CD4-positive, alpha-beta T cell (primary cell): ENCODE measurements around the gene XYLT1. TPM values are rescaled to one million over a fixed set of nuclear protein-coding genes. Genes with fewer than 3 reads are reported as not detected.
A peak's percentile ranks its signal among the peaks of the same experiment; 100 is the strongest.

Experiments used
- ATAC-seq: fragments of 200-7000 bp; cut with Tn5 transposase; one replicate; pipeline ENCODE4 v1.10.0; 2022; ENCODE audit warnings: mild to moderate bottlenecking; ENCODE audit not compliant: poor library complexity
- CTCF ChIA-PET: fragments of 350-600 bp; sonication (Branson Sonifier 250); formaldehyde crosslinking; loops from one replicate; lab custom pipeline; 2021; ENCODE audit warnings: antibody characterized with exemption, inconsistent platforms; lab: Charles Lee
- POLR2A ChIA-PET: fragments of 350-600 bp; sonication (Branson Sonifier 250); formaldehyde crosslinking; loops from one replicate; lab custom pipeline; 2021; ENCODE audit warnings: antibody characterized with exemption, inconsistent platforms; lab: Charles Lee
- DNase-seq, 14 experiments: peaks; one replicate each; pipeline ENCODE4 v3.0.0-alpha.2; 2013 to 2020; ENCODE audit warnings: mixed read lengths in 2 of 14
- H3K27ac ChIP-seq, 2 donors: one replicate each; pipeline versions ENCODE4 v1.5.1 to v1.7.0; 2013; ENCODE audit warnings: low read length in 2 of 2, low read depth in 1 of 2, mild to moderate bottlenecking in 1 of 2
- H3K27me3 ChIP-seq, 2 experiments: 1 replicate in 1 of 2; 2 replicates in 1 of 2; pipeline versions ENCODE4 v1.6.1 to v1.7.0; 2013; ENCODE audit warnings: low read length in 2 of 2, control low read depth in 1 of 2, mild to moderate bottlenecking in 1 of 2, moderate library complexity in 1 of 2; ENCODE audit not compliant: insufficient read depth in 2 of 2, control insufficient read depth in 1 of 2
- H3K36me3 ChIP-seq: one replicate; pipeline ENCODE4 v1.6.1; 2013; ENCODE audit warnings: low read length, control low read depth; ENCODE audit not compliant: insufficient read depth
- H3K4me1 ChIP-seq: one replicate; pipeline ENCODE4 v1.6.1; 2013; ENCODE audit warnings: low read length, control low read depth; ENCODE audit not compliant: insufficient read depth
- H3K4me3 ChIP-seq: one replicate; pipeline ENCODE4 v1.5.1; 2013; ENCODE audit warnings: mild to moderate bottlenecking, low read length, moderate library complexity
- H3K9me3 ChIP-seq, 2 experiments: 1 replicate in 1 of 2; 2 replicates in 1 of 2; pipeline versions ENCODE4 v1.6.1 to v1.7.0; 2013; ENCODE audit warnings: low read length in 2 of 2, mild to moderate bottlenecking in 2 of 2, control low read depth in 1 of 2, moderate library complexity in 1 of 2; ENCODE audit not compliant: control insufficient read depth in 1 of 2, insufficient read depth in 1 of 2
- H3K27ac Mint-ChIP-seq: one replicate; pipeline ENCODE4 v1.8.0; 2020; ENCODE audit warnings: mixed read lengths
- H3K27me3 Mint-ChIP-seq: one replicate; pipeline ENCODE4 v1.8.0; 2021; ENCODE audit warnings: mixed read lengths
- H3K36me3 Mint-ChIP-seq: one replicate; pipeline ENCODE4 v1.8.0; 2021; ENCODE audit warnings: low read depth, mixed read lengths
- H3K4me1 Mint-ChIP-seq: one replicate; pipeline ENCODE4 v1.8.0; 2021; ENCODE audit warnings: low read depth, mixed read lengths
- H3K4me3 Mint-ChIP-seq: one replicate; pipeline ENCODE4 v1.8.0; 2020; ENCODE audit warnings: mild to moderate bottlenecking, mixed read lengths
- H3K9me3 Mint-ChIP-seq: one replicate; pipeline ENCODE4 v1.8.0; 2020; ENCODE audit warnings: mixed read lengths
- CTCF ChIP-seq: fragments of 200-600 bp; IDR thresholded peaks from one replicate; pipeline ENCODE4 v1.8.0; 2022; ENCODE audit warnings: antibody characterized with exemption, mild to moderate bottlenecking
- intact Hi-C, 2 experiments: fragments of 100-400 bp; cut with DNase I in 1 of 2; cut with micrococcal nuclease in 1 of 2; formaldehyde crosslinking; loops; one replicate each; pipeline versions ENCODE4 v1.15.1 to v1.9.0; 2023 to 2025; cut with DNase I, micrococcal nuclease
- total RNA-seq, 174 experiments: library from RNA in 2 of 174; stranded (reverse) in 2 of 174; gene quantifications; one replicate each; pipeline ENCODE4 v1.2.3 and lab custom pipeline; 2021 to 2026

The XYLT1 gene
- total RNA-seq, 2 experiments from 2014 or later: 26.0 to 27.1 TPM

- Mint-ChIP-seq H3K36me3 (peaks cover 47% of the 10 kb centered on the region), H3K4me1 (peaks cover 31% of the 10 kb centered on the region), H3K4me3 (no peak overlapping the region), H3K27me3 (no peaks in the 10 kb centered on the region), H3K27ac (no peak overlapping the region), H3K9me3 (no peaks in the 10 kb centered on the region)
- H3K4me3 ChIP-seq: no peak overlapping the region
- H3K27ac ChIP-seq: no peak overlapping the region
- no peak for TF ChIP-seq CTCF
- ChIA-PET CTCF (no interaction called here), POLR2A (no interaction called here)
- H3K27me3 ChIP-seq: no peaks in the 10 kb centered on the region
- peaks cover 8 to 15% of the 10 kb centered on the region in 2 experiments for H3K9me3 ChIP-seq
- intact Hi-C loops: loop anchor here in 1 of 2 experiments (10.0 kb wide), 1 partner anchor 259 kb away; the partner anchor contains the start of gene XYLT1
- DNase-seq (no peak), ATAC-seq (no peak)
- peaks cover 12% of the 10 kb centered on the region for H3K36me3 ChIP-seq
- H3K4me1 ChIP-seq: peaks cover 7% of the 10 kb centered on the region
Observed at GRCh38 chr16:17215306-17215705, 255.5 kb downstream of the XYLT1 start.

- peaks cover 31% of the 10 kb centered on the region for H3K4me1 Mint-ChIP-seq
- H3K9me3 ChIP-seq: peaks cover 8 to 15% of the 10 kb centered on the region in 2 experiments
- ChIA-PET POLR2A (no interaction called here), CTCF (interaction anchor here (1.6 kb wide), 1 partner anchor 12 kb away, joined by 3 read pairs; no protein-coding TSS in a partner anchor)
- H3K27ac Mint-ChIP-seq: no peak overlapping the region
- ATAC-seq (no peak), DNase-seq (no peak)
- peaks cover 47% of the 10 kb centered on the region for H3K36me3 Mint-ChIP-seq
- peaks cover 7% of the 10 kb centered on the region for H3K4me1 ChIP-seq
- no peak overlapping the region for H3K4me3 Mint-ChIP-seq
- no peak for TF ChIP-seq CTCF
- intact Hi-C loops: loop anchor here (5.0 to 10.0 kb wide), 2 partner anchors 253 to 261 kb away; partner anchors contain the start of gene XYLT1 (in 1 of the 2)
- no peak overlapping the region for H3K27ac ChIP-seq
- H3K4me3 ChIP-seq: no peak overlapping the region
- H3K36me3 ChIP-seq: peaks cover 12% of the 10 kb centered on the region
- H3K9me3 Mint-ChIP-seq: no peaks in the 10 kb centered on the region
- no peaks in the 10 kb centered on the region for H3K27me3 Mint-ChIP-seq
- no peaks in the 10 kb centered on the region for H3K27me3 ChIP-seq
Observed at GRCh38 chr16:17213974-17214373, 256.8 kb downstream of the XYLT1 start.

- Histone ChIP-seq H3K9me3 (peaks cover 8 to 15% of the 10 kb centered on the region in 2 experiments), H3K36me3 (peaks cover 12% of the 10 kb centered on the region), H3K27ac (no peak overlapping the region), H3K27me3 (no peaks in the 10 kb centered on the region), H3K4me3 (no peak overlapping the region), H3K4me1 (peaks cover 7% of the 10 kb centered on the region)
- peaks cover 40% of the 10 kb centered on the region for H3K36me3 Mint-ChIP-seq
- peaks cover 31% of the 10 kb centered on the region for H3K4me1 Mint-ChIP-seq
- no peak overlapping the region for H3K4me3 Mint-ChIP-seq
- TF ChIP-seq CTCF: no peak
- H3K27ac Mint-ChIP-seq: peak overlapping the region; percentile 64
- POLR2A ChIA-PET: no interaction called here
- H3K9me3 Mint-ChIP-seq: no peaks in the 10 kb centered on the region
- DNase-seq (peak in 4 of 14 experiments; percentile 7 to 42 (median 22)), ATAC-seq (peak; percentile 85)
- no peaks in the 10 kb centered on the region for H3K27me3 Mint-ChIP-seq
- intact Hi-C loops: loop anchor here (5.0 to 10.0 kb wide), 2 partner anchors 254 to 262 kb away; partner anchors contain the start of gene XYLT1 (in 1 of the 2)
- CTCF ChIA-PET: interaction anchor here (1.6 kb wide), 1 partner anchor 13 kb away, joined by 3 read pairs; no protein-coding TSS in a partner anchor
Observed at GRCh38 chr16:17213025-17213424, 257.7 kb downstream of the XYLT1 start.
